ENCODE data around the gene LCNL1.

LCNL1 gene

DNA sequence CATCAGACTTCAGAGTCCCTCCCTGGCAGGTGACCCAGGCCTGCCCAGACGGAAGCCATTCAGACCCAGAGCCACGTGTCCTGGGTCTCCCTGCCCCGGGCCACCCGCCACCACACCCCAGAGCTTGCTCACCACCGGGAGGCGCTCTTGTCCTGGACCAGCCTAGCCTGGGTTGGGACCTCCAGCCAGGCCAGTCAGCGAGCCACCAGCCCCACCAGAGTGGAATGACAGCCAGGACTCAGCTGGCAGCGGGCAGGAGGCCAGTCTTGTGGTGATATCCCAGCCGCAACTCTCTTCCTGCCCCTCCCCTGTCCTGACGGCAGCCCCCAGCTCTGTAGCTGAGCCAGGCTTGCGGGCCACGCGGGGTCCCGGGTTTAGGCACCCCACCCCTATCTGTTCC is 7.1 kb upstream of the LCNL1 start:
- DNase-seq (ENCODE audit: low read depth), result no peak

DNA sequence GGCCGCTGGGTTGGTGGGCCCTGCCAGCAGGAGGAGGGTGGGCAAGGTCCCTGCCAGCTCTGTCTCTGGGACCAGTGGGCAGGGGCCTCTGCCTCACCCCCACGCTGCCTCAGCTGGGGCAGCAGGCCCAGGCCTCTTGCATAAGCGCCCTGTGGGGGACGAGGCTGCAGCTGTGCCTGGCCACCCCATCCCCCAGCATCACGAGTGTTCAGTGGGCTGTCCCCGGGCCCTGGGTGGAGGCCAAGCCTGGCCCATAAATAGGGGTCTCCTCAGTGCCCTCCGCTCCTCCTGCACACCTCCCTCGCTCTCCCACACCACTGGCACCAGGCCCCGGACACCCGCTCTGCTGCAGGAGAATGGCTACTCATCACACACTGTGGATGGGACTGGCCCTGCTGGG is 5.6 kb upstream of the LCNL1 start, which contains the start of gene PTGDS:
TSS of gene PTGDS (plus strand) at position 282 of the 400 bp plus-strand sequence. CDS start at position 357, 75 bp downstream.
- no peak for DNase-seq (ENCODE audit: low read depth)

DNA sequence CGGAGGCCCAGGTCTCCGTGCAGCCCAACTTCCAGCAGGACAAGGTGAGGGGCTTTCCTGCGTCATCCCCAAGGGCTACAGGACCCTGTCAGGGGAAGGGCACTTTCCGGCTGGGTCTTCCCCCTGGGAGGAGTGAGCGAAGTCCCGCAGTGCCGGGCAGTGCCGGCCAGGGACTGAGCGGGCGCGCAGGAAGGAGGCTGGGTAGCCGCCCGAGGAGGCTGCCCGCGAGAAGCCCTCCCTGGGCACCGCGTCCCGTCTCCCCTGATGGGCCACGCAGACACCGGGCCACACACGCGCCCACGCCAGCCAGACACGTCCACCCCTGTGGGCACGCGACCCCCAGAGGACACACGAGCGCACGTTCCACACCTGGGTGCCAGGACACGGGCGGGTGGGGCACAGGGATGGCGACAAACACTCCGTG is 5.1 kb upstream of the LCNL1 start:
- DNase-seq (ENCODE audit: low read depth), result no peak

DNA sequence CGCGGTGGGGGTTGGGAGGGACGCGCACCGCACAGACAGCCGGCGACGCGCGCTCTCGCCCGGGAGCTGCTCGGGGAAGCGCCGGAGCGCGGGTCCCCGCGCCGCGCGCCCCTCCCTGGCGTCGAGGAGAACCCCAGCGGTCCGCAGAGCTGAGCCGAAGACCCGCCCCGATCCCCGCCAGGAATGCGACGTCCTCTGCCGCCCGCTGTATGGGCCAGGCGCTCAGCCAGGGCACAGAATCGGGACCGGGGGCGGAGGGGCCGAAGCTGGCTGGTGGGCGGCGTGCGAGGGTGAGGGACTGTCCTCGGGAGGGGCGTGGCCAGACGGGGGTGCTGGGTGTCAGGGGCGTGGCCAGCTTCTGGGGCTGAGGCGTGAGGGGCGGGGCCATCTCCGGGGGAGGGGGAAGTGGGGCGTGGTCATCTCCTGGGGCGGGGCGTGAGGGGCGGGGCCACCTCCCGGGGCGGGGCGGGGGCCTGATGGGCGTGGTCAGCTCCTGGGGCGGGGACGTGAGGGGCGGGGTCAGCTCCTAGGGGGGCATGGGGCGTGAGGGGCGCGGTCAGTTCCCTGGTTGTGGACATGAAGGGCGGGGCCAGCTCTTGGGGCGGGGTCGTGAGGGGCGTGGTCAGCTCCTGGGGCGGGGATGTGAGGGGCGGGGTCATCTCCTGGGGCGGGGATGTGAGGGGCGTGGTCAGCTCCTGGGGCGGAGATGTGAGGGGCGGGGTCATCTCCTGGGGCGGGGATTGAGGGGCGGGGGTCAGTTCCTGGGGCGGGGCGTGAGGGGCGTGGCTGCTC is 4.5 kb upstream of the LCNL1 start:
- no peak for DNase-seq (ENCODE audit: low read depth)

DNA sequence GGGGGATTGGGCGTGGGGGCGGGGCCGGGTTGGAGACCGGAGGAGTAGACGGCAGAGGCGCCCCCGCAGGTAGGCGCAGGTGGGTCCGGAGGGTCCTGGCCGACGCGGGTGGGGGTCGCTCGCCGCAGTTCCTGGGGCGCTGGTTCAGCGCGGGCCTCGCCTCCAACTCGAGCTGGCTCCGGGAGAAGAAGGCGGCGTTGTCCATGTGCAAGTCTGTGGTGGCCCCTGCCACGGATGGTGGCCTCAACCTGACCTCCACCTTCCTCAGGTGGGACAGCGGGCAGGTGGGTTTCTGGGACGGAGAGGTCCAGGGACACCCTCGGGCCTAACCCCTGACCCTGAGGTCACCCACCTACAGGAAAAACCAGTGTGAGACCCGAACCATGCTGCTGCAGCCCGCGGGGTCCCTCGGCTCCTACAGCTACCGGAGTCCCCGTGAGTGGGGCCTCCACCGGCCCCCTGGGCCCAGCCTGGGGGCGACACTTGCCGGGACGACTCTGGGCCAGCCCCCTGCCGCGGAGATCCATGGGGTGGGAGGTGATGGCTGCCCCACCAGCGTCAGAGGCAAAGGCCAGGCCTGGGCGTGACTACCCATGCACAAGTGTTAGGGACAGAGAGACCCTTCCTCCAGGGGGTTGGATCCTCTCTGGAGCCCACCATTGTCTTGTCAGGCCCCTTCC is 3.8 kb upstream of the LCNL1 start:
- no peak for DNase-seq (ENCODE audit: low read depth)

DNA sequence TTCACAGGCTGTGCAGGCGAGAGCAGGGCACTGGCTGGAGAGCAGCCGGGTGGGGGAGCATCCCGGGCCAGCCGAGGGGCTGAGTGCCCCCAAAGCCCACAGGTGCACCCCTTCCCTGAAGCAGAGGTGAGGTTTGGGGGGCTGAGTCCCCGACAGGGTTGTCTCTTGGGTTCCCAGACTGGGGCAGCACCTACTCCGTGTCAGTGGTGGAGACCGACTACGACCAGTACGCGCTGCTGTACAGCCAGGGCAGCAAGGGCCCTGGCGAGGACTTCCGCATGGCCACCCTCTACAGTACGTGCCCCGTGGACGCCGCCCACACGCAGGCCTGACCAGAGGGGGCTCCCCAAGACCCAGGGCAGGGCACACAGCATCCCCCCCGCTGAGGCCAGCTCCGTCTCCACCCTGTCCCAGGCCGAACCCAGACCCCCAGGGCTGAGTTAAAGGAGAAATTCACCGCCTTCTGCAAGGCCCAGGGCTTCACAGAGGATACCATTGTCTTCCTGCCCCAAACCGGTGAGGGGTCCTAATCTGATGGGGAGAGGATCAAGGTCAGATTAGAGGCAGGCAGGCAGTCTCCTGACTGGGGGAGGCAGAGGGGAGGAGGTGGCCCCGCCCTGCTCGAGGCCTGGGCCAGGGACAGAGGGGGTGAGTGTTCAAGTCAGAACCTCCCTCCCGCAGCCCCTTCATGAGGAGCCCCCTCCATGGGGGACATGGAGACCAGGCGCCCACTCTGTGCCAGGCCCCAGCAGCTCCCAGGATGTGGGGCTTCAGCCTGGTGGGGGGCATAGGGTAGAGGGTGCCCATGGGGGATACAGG is 2.8 kb upstream of the LCNL1 start:
- no peak for DNase-seq (ENCODE audit: low read depth)

DNA sequence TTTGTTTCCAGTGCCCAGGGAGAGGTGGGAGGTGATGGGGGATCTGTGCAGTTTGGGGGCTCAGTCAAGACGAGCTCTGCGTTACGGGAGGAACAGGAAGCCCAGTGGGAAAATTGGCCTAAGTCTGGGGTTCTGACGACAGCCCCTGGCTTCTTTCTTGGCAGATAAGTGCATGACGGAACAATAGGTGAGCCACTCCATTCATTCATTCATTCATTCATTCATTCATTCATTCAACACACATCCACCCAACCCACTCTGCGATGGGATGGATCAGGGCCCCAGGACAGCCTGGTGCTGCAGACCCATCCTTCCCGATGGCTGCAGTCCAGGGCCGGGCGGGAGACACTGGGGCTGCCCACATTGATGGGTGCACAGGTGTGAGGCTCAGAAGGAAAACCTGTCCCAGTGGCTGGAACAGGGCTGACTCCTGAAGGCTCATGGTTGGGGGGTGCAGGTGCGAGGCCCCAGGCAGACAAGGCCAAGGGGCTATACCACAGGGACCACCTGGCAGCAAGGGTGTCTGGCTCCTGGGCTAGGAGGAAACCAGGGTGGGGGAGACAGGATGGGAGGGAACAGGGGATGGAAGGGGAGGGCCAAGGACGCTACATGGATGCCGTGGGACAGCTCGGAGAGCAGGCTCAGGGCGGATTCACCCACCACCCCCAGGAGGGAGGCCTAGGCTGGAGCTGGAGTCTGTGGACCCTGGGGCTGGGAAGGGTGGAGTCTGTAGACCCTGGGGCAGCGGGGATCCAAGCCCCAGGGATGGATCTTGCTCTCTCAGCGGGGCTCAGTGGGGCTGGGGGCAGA is 1.9 kb upstream of the LCNL1 start:
- no peak for DNase-seq (ENCODE audit: low read depth)

DNA sequence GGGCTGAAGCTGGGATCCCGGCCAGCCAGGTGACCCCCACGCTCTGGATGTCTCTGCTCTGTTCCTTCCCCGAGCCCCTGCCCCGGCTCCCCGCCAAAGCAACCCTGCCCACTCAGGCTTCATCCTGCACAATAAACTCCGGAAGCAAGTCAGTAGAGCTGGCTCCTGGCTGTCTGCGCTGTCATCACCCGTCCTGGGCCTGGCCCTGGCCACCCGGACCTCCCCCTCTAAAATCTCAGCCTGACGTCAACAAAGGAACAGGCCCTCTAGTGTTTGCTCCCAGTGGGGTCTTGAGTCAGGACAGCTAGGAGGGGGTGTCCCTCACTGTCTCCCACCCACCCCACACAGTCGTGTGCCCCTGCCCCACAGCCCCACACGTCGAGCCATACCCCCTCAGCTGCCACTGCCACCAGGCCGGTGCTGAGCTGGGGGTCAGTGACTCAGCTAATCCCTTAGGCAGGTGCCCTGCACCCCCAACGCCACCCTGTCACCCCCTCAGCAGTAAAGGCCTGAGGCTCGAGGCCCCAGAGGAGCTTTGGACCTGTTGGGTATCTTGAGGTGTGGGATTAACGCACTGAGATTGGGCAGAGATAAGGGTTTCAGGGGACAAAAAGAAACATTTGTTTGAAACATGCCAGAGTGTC is 1.1 kb upstream of the LCNL1 start:
- DNase-seq (ENCODE audit: low read depth), result no peak

DNA sequence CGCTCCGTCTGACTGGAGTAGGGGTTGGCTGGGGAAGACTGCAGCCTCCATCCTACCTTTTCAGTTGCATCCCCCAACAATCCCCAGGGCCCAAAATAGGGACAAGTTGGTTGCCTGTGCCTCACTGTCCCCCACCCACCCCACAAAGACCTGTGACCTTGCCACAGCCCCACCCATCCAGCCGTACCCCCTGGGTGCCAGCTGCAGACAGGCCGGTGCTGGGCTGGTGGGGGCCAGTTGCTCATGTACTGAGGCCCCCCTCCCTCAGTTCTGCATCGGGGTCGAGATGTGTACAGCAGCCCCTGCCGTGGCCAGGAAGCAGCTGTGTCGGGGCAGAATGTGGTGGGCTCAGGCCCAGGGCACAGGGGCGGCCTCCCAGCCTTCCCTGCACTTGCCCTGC is 374 bp downstream of the LCNL1 start:
- no peak for DNase-seq (ENCODE audit: low read depth)

DNA sequence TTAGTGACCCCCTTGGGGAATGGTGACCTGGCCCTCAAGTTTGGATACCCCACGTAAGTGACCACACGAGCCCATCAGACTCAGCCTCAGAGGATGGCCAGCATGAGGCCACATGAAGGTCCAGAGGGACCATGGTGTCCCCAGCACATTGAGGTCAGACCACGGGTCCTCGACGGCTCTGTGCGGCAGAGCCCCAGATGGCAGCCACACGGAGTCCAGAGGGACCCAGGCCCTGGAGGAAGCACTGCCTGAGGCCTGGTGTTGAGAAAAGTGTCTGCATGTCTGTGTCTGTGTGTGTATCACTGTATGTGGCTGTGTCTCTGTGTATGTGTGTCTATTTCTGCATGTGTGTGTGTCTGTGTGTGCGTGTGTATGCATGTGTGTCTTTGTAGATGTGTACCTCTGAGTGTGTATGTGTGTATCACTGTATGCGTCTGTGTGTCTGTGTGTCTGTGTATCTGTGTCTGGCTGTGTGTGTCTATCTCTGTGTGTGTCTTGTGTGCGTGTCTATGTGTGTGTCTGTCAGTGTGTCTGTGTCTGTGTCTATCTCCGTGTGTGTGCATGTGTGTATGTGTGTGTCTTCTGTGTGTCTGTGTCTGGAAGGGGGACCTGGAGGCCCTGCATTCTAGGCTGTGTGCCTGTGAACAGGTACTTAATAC is 992 bp downstream of the LCNL1 start:
- DNase-seq (ENCODE audit: low read depth), result no peak

DNA sequence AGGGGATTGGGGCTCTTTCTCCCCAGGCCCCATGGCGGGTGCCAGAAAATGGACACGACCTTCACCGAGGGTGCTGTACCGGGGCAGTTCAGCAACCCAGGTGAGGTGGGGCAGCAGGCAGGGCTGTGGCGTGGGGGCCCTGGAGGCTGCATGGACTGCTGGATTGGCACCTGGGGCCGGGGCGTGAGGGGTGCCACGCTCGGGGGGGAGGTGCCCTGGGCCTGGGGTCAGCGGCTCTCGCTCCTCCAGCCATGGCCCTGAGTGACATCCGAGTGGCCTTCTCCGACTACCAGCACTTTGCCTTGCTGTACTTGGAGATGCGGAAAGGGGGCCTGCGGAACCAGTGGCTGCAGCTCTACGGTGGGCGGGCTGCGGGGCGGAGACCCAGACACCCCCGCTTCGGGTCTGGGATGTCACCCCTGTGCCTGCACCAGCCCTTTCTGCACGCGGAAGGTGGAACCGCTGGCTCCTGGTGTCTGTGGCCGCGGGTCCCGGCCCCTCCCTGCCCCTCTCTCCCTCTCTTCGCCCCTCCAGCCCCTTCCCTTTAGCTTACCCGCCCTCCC is 1.8 kb downstream of the LCNL1 start:
- no peak for DNase-seq (ENCODE audit: low read depth)

DNA sequence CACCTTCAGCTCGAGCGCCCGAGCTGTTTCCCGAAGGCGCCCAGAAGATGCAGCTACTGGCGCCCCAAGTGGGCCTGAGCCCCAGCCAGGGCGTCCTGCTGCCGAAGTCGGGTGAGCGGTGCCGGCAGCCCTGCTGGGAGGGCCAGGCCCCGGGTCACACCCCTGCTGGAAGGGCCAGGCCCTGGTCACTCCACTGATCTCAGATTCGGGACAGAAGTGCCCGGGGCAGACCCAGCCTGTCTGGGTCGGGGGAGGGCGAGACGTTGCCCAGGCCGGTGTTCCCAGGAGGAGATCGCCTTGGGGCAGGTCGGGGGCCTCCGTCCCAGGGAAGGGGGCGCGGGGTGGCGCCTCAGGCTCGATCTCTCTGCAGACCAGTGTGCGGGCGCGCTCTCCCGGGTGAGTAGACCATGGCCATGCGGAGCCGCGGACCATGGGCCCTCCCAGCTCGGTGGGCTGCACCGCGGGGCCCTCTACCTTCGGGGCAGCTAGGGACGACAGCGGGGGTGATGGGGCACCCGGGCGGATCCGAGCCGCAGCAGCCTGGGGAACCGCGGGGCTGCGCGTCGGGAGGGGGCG is 2.3 kb downstream of the LCNL1 start:
- no peak for DNase-seq (ENCODE audit: low read depth)

DNA sequence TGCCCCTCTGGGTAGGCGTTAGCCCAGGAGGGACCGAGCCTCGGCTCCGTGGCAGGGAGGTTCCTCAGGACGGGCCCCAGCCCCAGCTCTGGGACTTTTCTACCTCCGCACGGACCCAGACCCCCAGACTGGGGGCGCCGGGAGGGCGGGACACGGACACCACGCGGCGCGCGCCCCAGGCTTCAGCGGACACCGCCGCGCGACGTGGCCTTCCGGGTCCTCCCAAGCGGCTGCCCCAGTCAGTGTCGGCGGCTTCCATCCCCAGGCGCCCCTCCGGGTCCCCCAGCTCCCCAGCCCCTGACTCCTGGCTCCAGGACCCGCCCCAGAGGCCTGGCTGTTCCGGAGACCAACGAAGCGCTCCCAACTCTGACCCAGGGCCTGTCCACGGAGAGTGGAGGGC is 3.1 kb downstream of the LCNL1 start:
- DNase-seq (ENCODE audit: low read depth), result no peak

DNA sequence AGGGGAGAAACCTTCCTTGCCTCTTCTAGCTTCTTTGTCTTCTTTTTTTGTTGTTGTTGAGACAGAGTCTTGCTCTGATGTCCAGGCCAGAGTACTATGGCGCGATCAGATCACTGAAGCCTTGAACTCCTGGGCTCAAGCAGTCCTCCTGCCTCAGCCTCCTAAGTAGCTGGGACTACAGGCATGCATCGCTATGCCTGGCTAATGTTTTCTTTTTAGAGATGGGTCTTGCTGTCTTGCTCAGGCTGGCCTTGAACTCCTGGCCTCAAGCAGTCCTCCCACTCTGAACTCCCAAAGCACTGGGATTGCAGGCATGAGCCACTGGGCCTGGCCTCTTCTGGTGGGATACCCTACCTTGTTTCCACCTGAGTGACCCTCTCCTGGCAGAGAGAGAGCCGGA is 6.1 kb downstream of the LCNL1 start:
- no peak for DNase-seq (ENCODE audit: low read depth)

DNA sequence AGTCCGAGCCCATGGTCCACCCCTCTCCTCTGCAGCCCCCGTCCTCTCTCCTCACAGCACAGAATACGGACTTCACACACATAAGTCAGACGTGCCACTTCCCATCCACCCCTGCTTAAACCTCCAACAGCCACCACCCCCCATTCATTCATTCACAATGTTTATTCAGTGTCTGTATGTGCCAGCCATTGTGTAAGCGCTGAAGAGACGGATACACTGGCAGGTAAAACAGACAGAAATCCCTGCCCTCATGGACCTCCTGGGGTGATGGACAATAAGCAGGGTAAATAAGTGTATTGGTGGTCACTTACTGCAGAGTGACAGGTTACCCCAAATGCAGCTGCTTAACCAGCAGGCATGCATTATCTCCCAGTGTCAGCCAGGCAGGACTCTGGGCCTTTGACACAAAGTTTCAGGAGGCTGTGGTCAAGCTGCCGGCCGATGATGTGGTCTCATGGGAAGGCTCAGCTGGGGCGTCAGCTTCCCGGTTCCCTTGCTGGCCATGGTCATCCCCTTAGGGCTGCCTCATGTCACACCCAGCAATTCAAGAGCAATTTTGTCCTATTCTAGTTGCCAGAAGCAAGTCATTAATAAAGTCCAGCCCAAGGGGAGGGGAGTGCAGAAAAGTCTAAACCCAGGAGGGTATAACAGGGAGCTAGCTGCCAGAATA is 7.6 kb downstream of the LCNL1 start:
- DNase-seq (ENCODE audit: low read depth), result no peak

DNA sequence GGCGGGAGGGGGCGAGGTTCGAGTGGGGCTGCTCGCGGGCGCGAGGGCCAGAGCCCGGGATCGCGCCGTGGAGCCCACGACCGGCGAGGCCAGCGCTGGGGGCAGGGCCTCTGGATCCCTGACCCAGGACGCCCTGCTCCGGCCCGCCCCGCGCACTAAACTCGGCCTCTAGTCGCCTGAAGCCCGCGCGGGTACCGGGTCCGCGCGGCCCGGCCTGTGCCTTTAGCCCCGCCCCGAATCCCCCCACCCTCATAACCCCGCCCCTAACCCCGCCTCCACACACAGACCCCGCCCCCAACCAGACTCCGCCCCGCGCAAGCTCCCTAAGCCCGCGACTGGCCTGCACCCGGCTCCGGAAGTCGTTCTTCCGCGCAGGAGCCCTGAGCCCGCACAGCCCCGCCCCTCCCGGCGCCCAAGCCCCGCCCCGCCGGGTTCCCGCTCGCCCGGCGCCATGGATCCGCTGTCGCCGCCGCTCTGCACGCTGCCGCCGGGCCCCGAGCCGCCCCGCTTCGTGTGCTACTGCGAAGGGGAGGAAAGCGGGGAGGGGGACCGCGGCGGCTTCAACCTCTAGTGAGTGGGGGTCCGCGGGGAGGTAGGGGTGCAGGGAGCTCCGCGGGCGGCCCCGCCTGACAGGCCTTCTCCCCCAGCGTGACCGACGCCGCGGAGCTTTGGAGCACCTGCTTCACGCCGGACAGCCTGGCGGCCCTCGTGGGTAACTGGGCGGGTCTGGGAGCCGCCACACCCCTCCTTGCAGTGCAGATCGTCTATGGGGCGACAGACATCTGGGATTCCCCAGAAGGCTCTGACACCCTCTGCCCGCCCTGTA is 9.4 kb downstream of the LCNL1 start, which contains the start of gene PAXX:
TSS of gene PAXX (plus strand) at position 430 of the 826 bp plus-strand sequence. CDS start at position 452, 22 bp downstream.
- DNase-seq (ENCODE audit: low read depth), result no peak

DNA sequence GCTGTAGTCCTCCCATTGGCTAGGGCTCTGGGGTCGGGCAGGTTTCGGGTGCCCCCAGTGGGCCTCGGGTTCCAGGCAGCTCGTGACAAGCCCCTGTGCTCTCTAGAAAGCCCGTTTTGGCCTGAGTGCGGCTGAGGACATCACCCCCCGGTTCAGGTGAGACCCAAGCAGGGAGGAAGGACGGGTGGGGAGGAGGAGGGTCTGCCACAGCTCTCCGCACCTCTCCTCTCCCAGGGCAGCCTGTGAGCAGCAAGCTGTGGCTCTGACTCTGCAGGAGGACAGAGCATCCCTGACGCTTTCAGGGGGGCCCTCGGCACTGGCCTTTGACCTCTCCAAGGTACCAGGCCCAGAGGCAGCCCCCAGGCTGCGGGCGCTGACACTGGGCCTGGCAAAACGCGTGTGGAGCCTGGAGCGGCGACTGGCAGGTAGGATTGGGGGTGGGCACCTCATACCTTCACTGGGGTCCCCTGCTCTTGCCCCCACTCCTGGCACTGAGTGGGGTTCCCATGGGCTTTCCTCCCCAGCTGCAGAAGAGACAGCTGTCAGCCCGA is 10.1 kb downstream of the LCNL1 start:
- DNase-seq (ENCODE audit: low read depth), result no peak

Measured in HS-27A (cell line).